Epithelial cell of esophagus (primary cell): ENCODE measurements around the gene RHBDD3.

Source experiments
- DNase-seq: peaks from one replicate; pipeline ENCODE4 v3.0.0; 2010; ENCODE audit warnings: low read depth
- H3K4me3 ChIP-seq: 2 replicates; pipeline ENCODE4 v1.5.1; 2011; ENCODE audit warnings: mild to moderate bottlenecking, low read length, control low read depth
- TF ChIP-seq, protein P1 (sequence below): IDR thresholded peaks from 2 replicates; pipeline ENCODE4 v1.5.1; 2011; ENCODE audit warnings: low read depth, mild to moderate bottlenecking, low read length, control low read depth, inconsistent platforms; ENCODE audit not compliant: insufficient read depth; ENCODE audit errors: missing control alignments

Gene RHBDD3

DNA sequence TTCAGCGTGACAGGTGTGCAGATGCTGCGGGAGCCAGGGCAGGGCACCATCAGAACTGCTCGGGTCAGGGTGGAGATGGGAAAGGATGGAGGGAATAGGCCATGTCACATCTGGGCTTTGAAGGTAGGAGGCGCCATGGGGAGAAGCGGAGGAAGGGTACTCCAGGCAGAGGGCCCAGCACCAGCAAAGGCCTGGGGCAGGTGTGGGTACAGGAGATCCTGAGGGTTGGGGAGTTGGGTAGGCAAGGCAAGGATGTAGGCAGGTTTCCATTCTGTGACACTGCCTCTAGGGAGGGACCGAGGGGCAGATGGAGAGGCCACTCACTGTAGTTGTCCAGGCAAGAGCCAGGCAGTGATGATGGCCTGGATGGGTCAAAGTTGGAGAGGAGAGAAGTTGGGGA lies 53.5 kb downstream of the RHBDD3 start:
- no peak overlapping the region for H3K4me3 ChIP-seq
- TF ChIP-seq, protein P1, sequence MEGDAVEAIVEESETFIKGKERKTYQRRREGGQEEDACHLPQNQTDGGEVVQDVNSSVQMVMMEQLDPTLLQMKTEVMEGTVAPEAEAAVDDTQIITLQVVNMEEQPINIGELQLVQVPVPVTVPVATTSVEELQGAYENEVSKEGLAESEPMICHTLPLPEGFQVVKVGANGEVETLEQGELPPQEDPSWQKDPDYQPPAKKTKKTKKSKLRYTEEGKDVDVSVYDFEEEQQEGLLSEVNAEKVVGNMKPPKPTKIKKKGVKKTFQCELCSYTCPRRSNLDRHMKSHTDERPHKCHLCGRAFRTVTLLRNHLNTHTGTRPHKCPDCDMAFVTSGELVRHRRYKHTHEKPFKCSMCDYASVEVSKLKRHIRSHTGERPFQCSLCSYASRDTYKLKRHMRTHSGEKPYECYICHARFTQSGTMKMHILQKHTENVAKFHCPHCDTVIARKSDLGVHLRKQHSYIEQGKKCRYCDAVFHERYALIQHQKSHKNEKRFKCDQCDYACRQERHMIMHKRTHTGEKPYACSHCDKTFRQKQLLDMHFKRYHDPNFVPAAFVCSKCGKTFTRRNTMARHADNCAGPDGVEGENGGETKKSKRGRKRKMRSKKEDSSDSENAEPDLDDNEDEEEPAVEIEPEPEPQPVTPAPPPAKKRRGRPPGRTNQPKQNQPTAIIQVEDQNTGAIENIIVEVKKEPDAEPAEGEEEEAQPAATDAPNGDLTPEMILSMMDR, result no peak
- no peak for DNase-seq

DNA sequence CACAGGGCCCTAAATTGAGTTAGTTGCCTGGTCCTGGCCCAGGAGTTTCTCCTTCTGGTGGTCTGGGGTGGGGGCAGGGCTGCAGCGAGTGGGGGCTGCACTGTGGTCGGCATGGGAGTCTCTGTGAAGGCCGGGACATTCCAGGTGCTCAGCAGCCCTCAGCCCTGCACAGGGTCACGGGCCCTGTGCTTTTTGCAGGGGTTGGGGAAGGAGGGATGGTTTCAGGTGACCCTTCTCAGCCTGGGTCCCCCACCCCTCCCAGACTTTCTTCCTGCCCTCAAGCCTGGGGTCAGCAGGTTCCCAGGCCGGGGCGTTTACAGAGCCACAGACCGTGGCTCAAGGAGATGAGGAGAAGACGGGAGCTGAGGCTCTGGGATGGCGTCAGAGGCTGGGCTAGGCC lies 54.3 kb downstream of the RHBDD3 start:
- DNase-seq, result no peak
- H3K4me3 ChIP-seq, result no peak overlapping the region
- TF ChIP-seq, protein P1, result no peak

- TF ChIP-seq, protein P1, result no peak
- no peak for DNase-seq
Observed at GRCh38 chr22:29212743-29213142, 55.0 kb downstream of the RHBDD3 start.

GRCh38 chr22:29211466-29211865 lies 56.3 kb downstream of the RHBDD3 start:
- TF ChIP-seq, protein P1, result no peak
- no peak for DNase-seq
- no peak overlapping the region for H3K4me3 ChIP-seq

More at GRCh38 chr22:29212743-29213142, 55.0 kb downstream of the RHBDD3 start:
- H3K4me3 ChIP-seq, result no peak overlapping the region

- TF ChIP-seq, protein P1, result no peak
- H3K4me3 ChIP-seq, result no peak overlapping the region
- peak; percentile 86 for DNase-seq
Observed at GRCh38 chr22:29211066-29211465, 56.7 kb downstream of the RHBDD3 start.
